ENCODE results near the gene MPHOSPH9. TPM values are rescaled to one million over a fixed set of nuclear protein-coding genes. Genes with fewer than 3 reads are reported as not detected.

Gene MPHOSPH9
- total RNA-seq, 1 experiment from 2014 or later: 44.9 TPM

GRCh38 chr12:123265851-123266678, 33.1 kb upstream of the MPHOSPH9 start:
- RAD21 ChIA-PET (ENCODE audit: low non-redundant PET in 1 of 2, low total read pairs in 2 of 2, uncharacterized antibody in 2 of 2, unreplicated experiment in 2 of 2): no interaction called here
- H3K9me3 ChIP-seq (ENCODE audit: control insufficient read depth in 1 of 2, insufficient read depth in 1 of 2, low read depth in 1 of 2, low read length in 2 of 2): no peaks in the 10 kb centered on the region
- TF ChIP-seq ELF1 (IDR thresholded peaks at IDR 0.05; ENCODE audit: borderline replicate concordance, low read depth) (no peak), POLR2AphosphoS5 (IDR thresholded peaks at IDR 0.05; ENCODE audit: low read depth, low read length) (no peak), CEBPB (IDR thresholded peaks at IDR 0.05; ENCODE audit: low read depth) (no peak), MAX (IDR thresholded peaks at IDR 0.05) (no peak), SIN3A (IDR thresholded peaks at IDR 0.05; ENCODE audit: low read depth) (no peak), EZH2phosphoT487 (IDR thresholded peaks at IDR 0.05; ENCODE audit: borderline replicate concordance) (no peak), SP1 (IDR thresholded peaks at IDR 0.05; ENCODE audit: low read depth) (no peak), POLR2A (IDR thresholded peaks at IDR 0.05; ENCODE audit: borderline replicate concordance, extremely low read depth, insufficient read depth, insufficient read length) (no peak), YY1 (IDR thresholded peaks at IDR 0.05; ENCODE audit: extremely low read depth, insufficient replicate concordance, low read depth, low read length) (no peak), ZBTB33 (IDR thresholded peaks at IDR 0.05; ENCODE audit: extremely low read depth, insufficient replicate concordance, low read length) (no peak)
- BruUV-seq (replicated peaks): no TSS peak
- no peak overlapping the region for H3K9ac ChIP-seq (ENCODE audit: low read length)
- no peak overlapping the region for H3K4me2 ChIP-seq (ENCODE audit: low read length)
- peaks cover 18 to 30% of the 10 kb centered on the region in 2 experiments for H3K36me3 ChIP-seq (ENCODE audit: control insufficient read depth in 1 of 2, insufficient read depth in 2 of 2, low read length in 2 of 2)
- H3K27ac ChIP-seq (ENCODE audit: low read depth, low read length): no peak overlapping the region
- no peaks in the 10 kb centered on the region for H3K27me3 ChIP-seq (ENCODE audit: insufficient read depth, low read length)
- peaks cover 0 to 10% of the 10 kb centered on the region in 2 experiments; a peak in 2 of 4 replicates for H3K4me1 ChIP-seq (ENCODE audit: control insufficient read depth in 1 of 2, insufficient read depth in 2 of 2, low read length in 2 of 2)
- H3K79me2 ChIP-seq (ENCODE audit: insufficient read depth, low read length): peaks cover 58% of the 10 kb centered on the region
- H4K20me1 ChIP-seq (ENCODE audit: insufficient read depth): no peaks in the 10 kb centered on the region
- no peak for DNase-seq (ENCODE audit: low read depth, low spot score)
- POLR2A ChIA-PET: no interaction called here
- no peak for ATAC-seq
- no peak overlapping the region for H3K4me3 ChIP-seq (replicated peaks in 1 of 2; ENCODE audit: low read depth in 1 of 2, low read length in 2 of 2)
- intact Hi-C loops (cut with micrococcal nuclease): no loop called here
- no peaks in the 10 kb centered on the region for H3K9me2 ChIP-seq (ENCODE audit: insufficient read depth)
- CTCF ChIA-PET: no interaction called here
- H2AFZ ChIP-seq (ENCODE audit: low read depth, low read length, poor library complexity, severe bottlenecking): no peak overlapping the region

Data from HCT116 (cell line).